Natural killer cell (primary cell): ENCODE data around the gene CYP2A6. TPM values are rescaled to one million over a fixed set of nuclear protein-coding genes. Genes with fewer than 3 reads are reported as not detected.
"Not testable (repeated sequence)": the region's sequence is repeated elsewhere in the genome, so short reads cannot be mapped to it uniquely, and the experiment has no call there.

ENCODE experiments used
- ATAC-seq, 3 donors: fragments of 150-1000 bp in 2 of 3; fragments of 200-7000 bp in 1 of 3; cut with Tn5 transposase; 1 replicate in 1 of 3; 2 replicates in 2 of 3; pipeline ENCODE4 v1.10.0; 2021; ENCODE audit warnings: mild to moderate bottlenecking in 2 of 3, moderate library complexity in 2 of 3
- DNase-seq, 2 donors: peaks; one replicate each; pipeline versions ENCODE4 v3.0.0 to v3.0.0-alpha.2; 2013 to 2021; ENCODE audit warnings: mixed read lengths in 1 of 2
- H3K27ac ChIP-seq: one replicate; pipeline ENCODE4 v1.5.1; 2013; ENCODE audit warnings: mild to moderate bottlenecking, low read length
- H3K27me3 ChIP-seq: one replicate; pipeline ENCODE4 v1.6.1; 2013; ENCODE audit warnings: low read length; ENCODE audit not compliant: control insufficient read depth, insufficient read depth
- H3K36me3 ChIP-seq: one replicate; pipeline ENCODE4 v1.6.1; 2013; ENCODE audit warnings: low read length; ENCODE audit not compliant: control insufficient read depth, insufficient read depth
- H3K4me1 ChIP-seq: one replicate; pipeline ENCODE4 v1.6.1; 2013; ENCODE audit warnings: low read length; ENCODE audit not compliant: control insufficient read depth, insufficient read depth
- H3K4me3 ChIP-seq: one replicate; pipeline ENCODE4 v1.5.1; 2013; ENCODE audit warnings: low read length
- H3K9me3 ChIP-seq: one replicate; pipeline ENCODE4 v1.6.1; 2013; ENCODE audit warnings: low read length; ENCODE audit not compliant: control insufficient read depth, insufficient read depth
- H3K27ac Mint-ChIP-seq, 2 donors: one replicate each; pipeline ENCODE4 v1.8.0; 2022; ENCODE audit warnings: mild to moderate bottlenecking in 2 of 2, mixed read lengths in 2 of 2, moderate library complexity in 1 of 2
- H3K27me3 Mint-ChIP-seq, 2 donors: one replicate each; pipeline ENCODE4 v1.8.0; 2022; ENCODE audit warnings: low read depth in 2 of 2, mixed read lengths in 2 of 2
- H3K36me3 Mint-ChIP-seq: one replicate; pipeline ENCODE4 v1.8.0; 2022; ENCODE audit warnings: mixed read lengths
- H3K4me1 Mint-ChIP-seq, 2 donors: one replicate each; pipeline ENCODE4 v1.8.0; 2022; ENCODE audit warnings: mixed read lengths in 2 of 2
- H3K4me3 Mint-ChIP-seq: one replicate; pipeline ENCODE4 v1.8.0; 2022; ENCODE audit warnings: mild to moderate bottlenecking, moderate library complexity, mixed read lengths
- H3K9me3 Mint-ChIP-seq, 2 donors: one replicate each; pipeline ENCODE4 v1.8.0; 2022; ENCODE audit warnings: mixed read lengths in 2 of 2
- CTCF ChIP-seq: fragments of 200-600 bp; IDR thresholded peaks from one replicate; pipeline ENCODE4 v1.8.0; 2022; ENCODE audit warnings: antibody characterized with exemption
- WGBS: methylation state at CpG from one replicate; pipeline ENCODE4 v1.1.7; 2013; ENCODE audit warnings: missing lambda C conversion rate; ENCODE audit not compliant: insufficient coverage; 5-methylcytosine and 5-hydroxymethylcytosine counted together
- intact Hi-C: fragments of 100-400 bp; cut with micrococcal nuclease; formaldehyde crosslinking; loops from one replicate; pipeline ENCODE4 v1.14.2; 2022
- total RNA-seq, 4 donors: library from RNA; stranded (reverse); fragments of 120-200 nt in 1 of 4; gene quantifications; one replicate each; pipeline versions ENCODE4 v1.2.3 to v1.2.4, GENCODE V29; 2013 to 2022

The CYP2A6 gene
- total RNA-seq, 3 donors from 2014 or later (not counting 1 experiment from before 2014, with no cell fraction given): not detected

GRCh38 chr19:40842997-40843652 is 7.1 kb downstream of the CYP2A6 start:
- H3K9me3 Mint-ChIP-seq: not testable (repeated sequence)
- ATAC-seq: peak; percentile 26 to 33 (median 26)

GRCh38 chr19:40842012-40842411 is 8.2 kb downstream of the CYP2A6 start:
- peaks cover 22% of the 10 kb centered on the region for H3K4me1 ChIP-seq
- H3K27me3 ChIP-seq, H3K36me3 ChIP-seq, H3K36me3 Mint-ChIP-seq, DNase-seq, H3K27ac Mint-ChIP-seq, H3K9me3 ChIP-seq, ATAC-seq, H3K4me3 ChIP-seq, H3K9me3 Mint-ChIP-seq, H3K4me3 Mint-ChIP-seq, intact Hi-C loops, H3K27ac ChIP-seq: not testable (repeated sequence)
- H3K27me3 Mint-ChIP-seq: peaks cover 7 to 15% of the 10 kb centered on the region in 2 donors
- 100% methylated on average over 1 of the region's 3 CpGs for WGBS
- peaks cover 25 to 26% of the 10 kb centered on the region in 2 donors for H3K4me1 Mint-ChIP-seq

More at GRCh38 chr19:40842997-40843652, 7.1 kb downstream of the CYP2A6 start:
- DNase-seq: peak in 1 of 2 donors; percentile 72
- H3K36me3 ChIP-seq, H3K27me3 ChIP-seq, H3K36me3 Mint-ChIP-seq, intact Hi-C loops, H3K9me3 ChIP-seq: not testable (repeated sequence)
- Mint-ChIP-seq H3K27ac (peak overlapping the region; percentile 81 to 95), H3K4me1 (peaks cover 34 to 37% of the 10 kb centered on the region in 2 donors), H3K27me3 (peaks cover 18 to 25% of the 10 kb centered on the region in 2 donors), H3K4me3 (peak overlapping the region; percentile 82)
- Histone ChIP-seq H3K4me1 (peaks cover 24% of the 10 kb centered on the region), H3K27ac (peak overlapping the region; percentile 40), H3K4me3 (peak overlapping the region; percentile 32)
- 18% methylated on average over 8 of the region's 12 CpGs for WGBS

GRCh38 chr19:40838477-40838876 is 11.8 kb downstream of the CYP2A6 start:
- H3K9me3 ChIP-seq, ATAC-seq, H3K27me3 ChIP-seq, H3K9me3 Mint-ChIP-seq, intact Hi-C loops, H3K27ac Mint-ChIP-seq, H3K4me3 ChIP-seq, H3K27ac ChIP-seq, H3K36me3 Mint-ChIP-seq, H3K36me3 ChIP-seq, H3K4me1 ChIP-seq, DNase-seq, H3K4me3 Mint-ChIP-seq, H3K27me3 Mint-ChIP-seq: not testable (repeated sequence)
- WGBS: 92% methylated on average over 1 of the region's 1 CpG
- H3K4me1 Mint-ChIP-seq: peaks cover 5 to 11% of the 10 kb centered on the region in 2 donors

- 81% methylated on average over 4 of the region's 6 CpGs for WGBS
- no peak overlapping the region for H3K27ac ChIP-seq
- TF ChIP-seq CTCF: no peak
- intact Hi-C loops: no loop called here
- H3K9me3 ChIP-seq: no peaks in the 10 kb centered on the region
- no peak overlapping the region for H3K4me3 ChIP-seq
- H3K36me3 ChIP-seq: no peaks in the 10 kb centered on the region
- Mint-ChIP-seq H3K9me3 (no peaks in the 10 kb centered on the region), H3K27ac (no peak overlapping the region), H3K27me3 (peaks cover 6 to 9% of the 10 kb centered on the region in 2 donors), H3K4me3 (no peak overlapping the region), H3K4me1 (peaks cover 6 to 7% of the 10 kb centered on the region in 2 donors), H3K36me3 (no peaks in the 10 kb centered on the region)
- peak in 1 of 2 donors; percentile 1 for DNase-seq
- H3K4me1 ChIP-seq: peaks cover 4% of the 10 kb centered on the region
- no peaks in the 10 kb centered on the region for H3K27me3 ChIP-seq
- ATAC-seq: no peak
Measured at GRCh38 chr19:40836754-40837429, 13.4 kb downstream of the CYP2A6 start.

GRCh38 chr19:40833728-40834533 is 16.3 kb downstream of the CYP2A6 start:
- DNase-seq (peak in 1 of 2 donors; percentile 2), ATAC-seq (peak in 2 of 3 donors; percentile 9 to 21)
- H3K9me3 Mint-ChIP-seq, H3K36me3 ChIP-seq, H3K9me3 ChIP-seq, H3K4me3 ChIP-seq, H3K27me3 Mint-ChIP-seq, H3K36me3 Mint-ChIP-seq, H3K4me1 ChIP-seq, H3K27me3 ChIP-seq, intact Hi-C loops: not testable (repeated sequence)
- WGBS: 93% methylated on average over 2 of the region's 7 CpGs
- peak overlapping the region; percentile 52 for H3K4me3 Mint-ChIP-seq
- H3K27ac ChIP-seq: peak overlapping the region; percentile 20
- peak overlapping the region; percentile 51 to 57 for H3K27ac Mint-ChIP-seq
- H3K4me1 Mint-ChIP-seq: peaks cover 7 to 13% of the 10 kb centered on the region in 2 donors

GRCh38 chr19:40832431-40832790 is 17.8 kb downstream of the CYP2A6 start:
- H3K9me3 Mint-ChIP-seq, H3K9me3 ChIP-seq, intact Hi-C loops, H3K4me3 Mint-ChIP-seq, H3K27ac ChIP-seq, H3K4me3 ChIP-seq, H3K4me1 ChIP-seq, H3K36me3 ChIP-seq, H3K36me3 Mint-ChIP-seq, H3K27me3 ChIP-seq, H3K27me3 Mint-ChIP-seq, ATAC-seq: not testable (repeated sequence)
- 73% methylated on average over 3 of the region's 4 CpGs for WGBS
- H3K27ac Mint-ChIP-seq: peak overlapping the region; percentile 27 to 85
- H3K4me1 Mint-ChIP-seq: peaks cover 13 to 25% of the 10 kb centered on the region in 2 donors
- peak in 1 of 2 donors; percentile 3 for DNase-seq
